Epithelial cell of prostate (primary cell): Measurements from ENCODE around the gene CHD5.

Experiments used
- DNase-seq: peaks from one replicate; pipeline ENCODE4 v3.0.0-alpha.2; 2011; ENCODE audit warnings: low read depth, low spot score
- H3K27ac ChIP-seq: fragments of 450-650 bp; 2 replicates; pipeline ENCODE4 v1.5.1; 2017; ENCODE audit warnings: mild to moderate bottlenecking

The CHD5 gene

DNA sequence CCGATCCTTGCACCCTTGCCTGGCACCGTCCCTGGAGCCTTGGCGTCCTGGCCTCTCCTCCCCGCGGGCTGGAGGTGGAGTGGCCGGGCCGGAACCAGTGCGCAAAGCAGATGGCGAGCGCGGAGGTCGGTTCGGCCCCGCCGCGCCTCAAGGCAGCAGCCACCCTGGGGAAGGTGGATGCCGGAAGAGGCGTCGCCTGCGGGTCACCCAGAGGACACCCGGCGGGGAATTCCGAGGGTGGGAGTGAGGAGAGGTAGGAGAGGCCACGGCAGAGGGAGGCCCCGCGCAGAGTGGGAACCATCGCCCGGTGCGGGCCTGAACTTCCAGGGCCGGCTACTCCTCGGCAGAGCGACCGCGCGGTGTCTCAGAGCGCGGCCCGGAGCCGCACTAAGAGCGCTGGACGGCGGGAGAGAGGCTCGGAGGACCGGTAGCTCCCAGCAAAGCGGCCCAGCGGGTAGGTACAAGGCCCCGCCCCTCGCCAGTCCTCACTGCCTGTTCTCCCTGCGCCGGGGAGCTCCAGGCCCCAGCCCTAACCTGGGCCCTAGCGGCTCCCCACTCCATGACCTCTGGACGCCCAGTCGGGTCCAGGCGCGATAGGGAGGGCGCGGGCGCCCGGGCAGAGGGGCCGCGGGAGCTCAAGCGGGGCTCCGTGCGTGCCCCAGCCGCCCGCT lies 25.9 kb upstream of the CHD5 start, which contains the start of gene RNF207:
Gene RNF207 (plus strand): TSS at position 271 of the 671 bp plus-strand sequence. CDS start 417 bp downstream, outside the sequence.
- peak within 1 kb of the TSS; percentile 77 for H3K27ac ChIP-seq
- DNase-seq: no peak

GRCh38 chr1:6202256-6202655 lies 22.1 kb upstream of the CHD5 start:
- no peak overlapping the region for H3K27ac ChIP-seq
- DNase-seq: no peak

- no peak for DNase-seq
- peak overlapping the region; percentile 69 for H3K27ac ChIP-seq
Observed at GRCh38 chr1:6200188-6200809, 20.2 kb upstream of the CHD5 start.

DNA sequence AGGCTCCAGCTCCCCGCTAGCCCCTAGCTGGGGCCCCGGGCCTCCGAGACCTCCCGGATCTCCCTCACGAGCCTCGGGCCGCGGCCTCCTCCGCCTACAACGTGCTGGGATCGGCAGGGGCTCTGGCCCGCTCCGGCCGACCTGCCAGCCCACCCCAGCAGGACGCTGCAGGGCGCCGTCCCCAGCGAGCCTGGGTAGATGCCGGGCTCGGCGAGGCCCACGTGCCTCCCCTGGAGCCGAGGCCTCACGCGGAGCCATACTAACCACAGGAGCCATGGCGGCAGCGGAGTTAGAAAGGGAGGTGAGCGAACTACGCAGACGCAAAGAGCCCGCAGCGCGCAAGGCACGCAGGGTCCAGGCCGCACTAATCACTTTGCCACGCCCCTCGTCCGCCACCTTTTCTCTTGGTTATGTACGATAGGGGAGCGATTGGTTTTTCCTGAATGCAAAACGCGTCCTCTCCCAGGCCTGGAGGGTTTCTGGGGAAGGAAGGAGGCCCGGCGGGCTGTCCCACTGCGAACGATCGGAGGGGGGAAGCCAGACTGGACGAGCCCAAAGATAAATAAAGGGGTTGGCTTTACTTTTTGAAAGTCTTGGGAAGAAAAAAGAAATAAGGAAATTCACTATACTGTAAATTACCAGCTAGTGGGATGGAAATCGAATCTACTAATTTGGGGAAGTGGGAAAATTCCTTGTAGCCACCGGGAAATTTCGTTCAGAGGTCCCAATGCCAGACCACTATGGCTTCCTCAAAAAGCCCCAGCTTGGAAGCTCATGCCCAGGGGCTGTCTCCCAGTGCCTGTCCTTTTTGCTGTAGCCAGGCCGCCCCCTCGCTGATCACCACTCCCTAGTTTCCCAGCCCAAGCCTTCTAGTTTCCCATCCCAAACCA lies 19.4 kb upstream of the CHD5 start, which contains the start of gene RPL22:
Gene RPL22 (minus strand): TSS at position 298 of the 890 bp plus-strand sequence. CDS start 22 bp downstream, at position 276.
- DNase-seq: peak; percentile 93
- peak within 1 kb of the TSS; percentile 69 for H3K27ac ChIP-seq

DNA sequence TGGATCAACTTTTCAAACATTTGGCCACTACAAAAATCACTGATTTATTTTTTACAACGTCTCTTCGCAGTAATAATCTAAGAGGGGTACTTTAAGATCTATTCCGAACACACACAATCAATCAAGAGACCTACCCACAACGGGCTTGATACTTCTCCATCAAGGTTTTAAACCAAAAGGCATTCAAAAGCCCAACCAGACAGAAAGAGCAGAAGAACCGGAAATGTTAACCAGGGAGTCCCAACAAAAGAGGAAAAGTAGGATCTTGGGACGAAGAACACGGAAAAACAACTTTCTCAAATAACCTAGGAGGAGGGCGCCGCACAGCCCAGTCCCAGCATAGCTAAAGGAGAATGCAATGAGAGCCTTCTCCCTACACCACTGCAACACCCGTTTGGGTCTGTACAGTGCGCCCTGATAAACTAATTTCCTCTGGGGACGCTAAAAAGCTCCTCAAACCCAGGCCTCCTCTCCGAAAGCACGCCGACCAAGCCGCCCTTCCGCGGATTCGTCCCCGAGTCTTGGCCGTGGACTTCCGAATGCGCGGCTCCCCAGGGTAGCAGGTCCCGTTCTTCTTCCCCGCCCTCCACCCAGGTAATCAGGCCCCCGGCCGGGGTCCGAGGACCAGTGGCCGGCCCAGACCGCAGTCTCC lies 18.7 kb upstream of the CHD5 start:
- H3K27ac ChIP-seq: peak overlapping the region; percentile 69
- DNase-seq: no peak

- H3K27ac ChIP-seq: no peak overlapping the region
Observed at GRCh38 chr1:6197746-6198427, 17.8 kb upstream of the CHD5 start.

GRCh38 chr1:6191968-6192367 lies 11.8 kb upstream of the CHD5 start:
- DNase-seq: no peak
- H3K27ac ChIP-seq: no peak overlapping the region

More at GRCh38 chr1:6197746-6198427, 17.8 kb upstream of the CHD5 start:
- DNase-seq: no peak

- H3K27ac ChIP-seq: no peak overlapping the region
- DNase-seq: no peak
Observed at GRCh38 chr1:6188466-6188865, 8.3 kb upstream of the CHD5 start.

- no peak for DNase-seq
- H3K27ac ChIP-seq: no peak overlapping the region
Observed at GRCh38 chr1:6185635-6186382, 5.7 kb upstream of the CHD5 start.

DNA sequence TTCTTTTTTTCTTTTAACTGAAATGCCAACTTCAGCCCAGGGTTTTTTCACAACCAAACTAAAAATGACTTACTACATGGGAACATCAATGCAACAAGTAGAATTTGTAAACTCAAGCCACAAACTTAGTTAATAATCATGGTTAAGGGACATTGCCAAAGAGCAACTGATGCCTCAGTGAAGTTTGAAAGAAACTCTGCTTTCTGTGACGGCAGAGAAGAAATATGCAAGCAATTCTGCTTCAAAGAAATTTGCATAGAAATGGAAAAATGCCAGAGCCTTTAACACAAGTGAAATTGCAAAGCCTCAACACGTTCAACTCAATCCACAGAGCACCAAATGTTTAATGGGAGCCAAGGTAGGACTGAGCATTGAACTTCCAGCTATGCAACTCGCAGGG lies 5.0 kb upstream of the CHD5 start:
- no peak for DNase-seq
- no peak overlapping the region for H3K27ac ChIP-seq

- H3K27ac ChIP-seq: no peak overlapping the region
- DNase-seq: no peak
Observed at GRCh38 chr1:6184083-6184783, 4.1 kb upstream of the CHD5 start.

DNA sequence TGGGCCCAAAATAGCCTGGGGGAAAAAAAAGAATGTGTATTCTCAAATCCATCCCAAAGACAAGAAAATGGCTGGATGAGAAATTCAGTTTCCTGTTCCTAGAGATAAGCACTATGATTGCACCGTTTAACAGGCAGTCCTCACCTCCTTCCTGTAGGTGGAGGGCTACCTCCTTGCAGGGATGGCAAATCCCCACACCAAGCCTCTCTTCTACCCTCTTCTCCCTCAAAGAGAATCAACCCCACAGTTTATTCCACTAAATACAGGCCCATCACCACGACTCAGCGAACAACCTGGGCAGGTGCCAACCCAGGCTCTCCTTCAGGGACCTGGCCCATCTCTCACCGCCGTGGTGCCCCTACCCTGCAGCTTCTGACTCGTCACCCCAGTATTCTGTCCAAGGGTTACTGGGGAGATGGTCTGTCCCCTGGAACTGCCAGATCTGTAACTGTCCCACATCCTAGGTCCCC lies 3.4 kb upstream of the CHD5 start:
- H3K27ac ChIP-seq: no peak overlapping the region
- no peak for DNase-seq

DNA sequence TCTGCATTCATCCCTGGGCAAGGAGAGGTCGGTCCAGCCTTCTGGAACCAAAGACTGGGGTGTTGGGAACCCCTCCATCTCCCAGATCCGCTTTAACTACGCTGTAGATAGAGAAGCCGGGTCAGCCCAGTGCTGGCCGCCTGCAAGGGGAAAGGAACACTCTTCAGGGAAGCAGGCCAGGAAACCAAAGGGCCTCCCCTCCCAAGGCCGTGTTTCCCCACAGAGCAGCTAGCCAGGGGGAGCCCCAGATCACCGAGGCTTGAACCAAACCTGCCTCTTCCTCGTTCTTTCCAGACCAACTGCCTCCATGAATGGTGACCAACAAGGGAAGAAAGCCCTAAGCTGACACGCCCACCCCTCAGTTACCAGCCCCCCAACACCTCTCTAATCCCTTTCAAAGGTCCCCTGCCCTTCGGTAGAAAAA lies 1.2 kb upstream of the CHD5 start:
- DNase-seq: no peak
- no peak overlapping the region for H3K27ac ChIP-seq

GRCh38 chr1:6180707-6181311 lies 688 bp upstream of the CHD5 start:
- H3K27ac ChIP-seq: no peak overlapping the region
- DNase-seq: no peak

- DNase-seq: no peak
Observed at GRCh38 chr1:6179564-6180175, 451 bp downstream of the CHD5 start.

GRCh38 chr1:6178751-6179563 lies 1.2 kb downstream of the CHD5 start:
- H3K27ac ChIP-seq: no peak overlapping the region
- DNase-seq: no peak

More at GRCh38 chr1:6179564-6180175, 451 bp downstream of the CHD5 start:
- H3K27ac ChIP-seq: no peak overlapping the region
